Hair follicular keratinocyte (primary cell): Measurements from ENCODE around the gene TRIM43. TPM values are rescaled to one million over a fixed set of nuclear protein-coding genes. Genes with fewer than 3 reads are reported as not detected.

Experiments used
- total RNA-seq: library from RNA; depleted of rRNA; stranded (reverse); fragments of >200 nt; gene quantifications from 2 replicates; pipeline ENCODE4 v1.2.3, GENCODE V29; 2015

Gene TRIM43
- total RNA-seq = not detected in 2 replicates

DNA sequence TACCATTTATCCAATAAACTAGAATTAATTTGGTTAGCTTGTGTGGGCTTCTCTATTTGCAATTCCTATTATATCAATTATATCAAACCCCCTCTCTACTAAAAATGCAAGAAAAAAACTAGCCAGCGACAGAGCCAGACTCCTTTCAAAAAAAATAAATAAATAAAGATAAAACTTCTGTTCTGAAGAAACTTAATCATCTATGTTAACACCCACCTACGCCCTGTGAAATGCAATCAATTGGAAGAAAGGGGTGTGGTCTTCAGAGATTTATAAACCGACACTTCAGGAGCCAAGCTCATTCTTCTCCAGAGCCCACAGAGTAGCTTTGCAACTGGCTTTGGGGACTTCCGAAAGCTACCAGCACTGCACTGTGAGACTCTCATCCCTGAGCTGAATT, at the start of gene TRIM43:
TRIM43 (plus strand) TSS at position 301 of the 400 bp plus-strand sequence. CDS start 2,023 bp downstream, outside the sequence.

Other genes with a start within 250 kb of the TRIM43 start
- 36.3 and 46.0 TPM in 2 replicates for gene FAHD2A, start 189.3 kb upstream of the TRIM43 start, total RNA-seq
- not detected in 2 replicates for gene TRIM43B, start 107.2 kb upstream of the TRIM43 start, total RNA-seq